Measurements from ENCODE around the gene FAM184A. TPM values are rescaled to one million over a fixed set of nuclear protein-coding genes. Genes with fewer than 3 reads are reported as not detected.

Gene FAM184A
- total RNA-seq, 4 donors from 2014 or later: 19.3 to 37.1 (median 21.3) TPM

- no peaks in the 10 kb centered on the region for H3K9me3 ChIP-seq
- no peaks in the 10 kb centered on the region for H3K36me3 ChIP-seq
- no peaks in the 10 kb centered on the region for H3K27me3 ChIP-seq
- no peak overlapping the region for H3K27ac ChIP-seq
- no peaks in the 10 kb centered on the region for H3K4me1 ChIP-seq
- intact Hi-C loops (cut with DNase I): no loop called here
- H3K4me3 ChIP-seq (replicated peaks in 1 of 3): no peak overlapping the region
- DNase-seq: no peak
- TF ChIP-seq CTCF (IDR thresholded peaks at IDR 0.05) (peak in 3 of 6 experiments; percentile 20 to 49 (median 36)), POLR2A (IDR thresholded peaks at IDR 0.05) (no peak)
Observed at GRCh38 chr6:118963003-118963402, 115.5 kb downstream of the FAM184A start.

- peak; percentile 48 to 54 for DNase-seq
- 58 to 60% methylated on average over 4 of the region's 4 CpGs for WGBS, 2 donors
- Histone ChIP-seq H3K4me3 (replicated peaks in 1 of 3) (no peak overlapping the region), H3K9me3 (no peaks in the 10 kb centered on the region), H3K27ac (no peak overlapping the region), H3K27me3 (no peaks in the 10 kb centered on the region), H3K4me1 (no peaks in the 10 kb centered on the region), H3K36me3 (no peaks in the 10 kb centered on the region)
- TF ChIP-seq POLR2A (IDR thresholded peaks at IDR 0.05) (no peak), CTCF (IDR thresholded peaks at IDR 0.05) (no peak)
- intact Hi-C loops (cut with DNase I): no loop called here
Observed at GRCh38 chr6:118959903-118960302, 118.6 kb downstream of the FAM184A start.

GRCh38 chr6:118953391-118953790, 125.1 kb downstream of the FAM184A start:
- TF ChIP-seq CTCF (IDR thresholded peaks at IDR 0.05) (no peak), POLR2A (IDR thresholded peaks at IDR 0.05) (no peak)
- no peak overlapping the region for H3K27ac ChIP-seq
- DNase-seq: no peak
- no peak overlapping the region for H3K4me3 ChIP-seq (replicated peaks in 1 of 3)
- H3K27me3 ChIP-seq: no peaks in the 10 kb centered on the region
- no peaks in the 10 kb centered on the region for H3K36me3 ChIP-seq
- intact Hi-C loops (cut with DNase I): no loop called here
- H3K9me3 ChIP-seq: no peaks in the 10 kb centered on the region
- WGBS, 2 donors: 90 to 93% methylated on average over 2 of the region's 2 CpGs
- H3K4me1 ChIP-seq: no peaks in the 10 kb centered on the region

GRCh38 chr6:118952683-118953082, 125.8 kb downstream of the FAM184A start:
- Histone ChIP-seq H3K9me3 (no peaks in the 10 kb centered on the region), H3K27ac (no peak overlapping the region), H3K4me1 (no peaks in the 10 kb centered on the region), H3K4me3 (replicated peaks in 1 of 3) (no peak overlapping the region), H3K27me3 (no peaks in the 10 kb centered on the region), H3K36me3 (no peaks in the 10 kb centered on the region)
- intact Hi-C loops (cut with DNase I): no loop called here
- WGBS, 2 donors: 96 to 98% methylated on average over 2 of the region's 2 CpGs
- TF ChIP-seq POLR2A (IDR thresholded peaks at IDR 0.05) (no peak), CTCF (IDR thresholded peaks at IDR 0.05) (no peak)
- DNase-seq: no peak

GRCh38 chr6:118945217-118945616, 133.2 kb downstream of the FAM184A start:
- no peak for TF ChIP-seq CTCF (IDR thresholded peaks at IDR 0.05)
- TF ChIP-seq POLR2A (IDR thresholded peaks at IDR 0.05): no peak
- Histone ChIP-seq H3K36me3 (no peaks in the 10 kb centered on the region), H3K9me3 (no peaks in the 10 kb centered on the region), H3K4me3 (replicated peaks in 1 of 3) (no peak overlapping the region), H3K27ac (no peak overlapping the region), H3K4me1 (no peaks in the 10 kb centered on the region), H3K27me3 (no peaks in the 10 kb centered on the region)
- intact Hi-C loops (cut with DNase I): no loop called here
- no peak for DNase-seq
